GM18870 (cell line): Measurements from ENCODE around the gene ACTG1.

Source experiments
- ATAC-seq: cut with Tn5 transposase; IDR thresholded peaks from one replicate; pipeline ENCODE4 v1.9.1; 2021; ENCODE audit warnings: moderate library complexity; ENCODE audit not compliant: unreplicated experiment

Gene ACTG1

DNA sequence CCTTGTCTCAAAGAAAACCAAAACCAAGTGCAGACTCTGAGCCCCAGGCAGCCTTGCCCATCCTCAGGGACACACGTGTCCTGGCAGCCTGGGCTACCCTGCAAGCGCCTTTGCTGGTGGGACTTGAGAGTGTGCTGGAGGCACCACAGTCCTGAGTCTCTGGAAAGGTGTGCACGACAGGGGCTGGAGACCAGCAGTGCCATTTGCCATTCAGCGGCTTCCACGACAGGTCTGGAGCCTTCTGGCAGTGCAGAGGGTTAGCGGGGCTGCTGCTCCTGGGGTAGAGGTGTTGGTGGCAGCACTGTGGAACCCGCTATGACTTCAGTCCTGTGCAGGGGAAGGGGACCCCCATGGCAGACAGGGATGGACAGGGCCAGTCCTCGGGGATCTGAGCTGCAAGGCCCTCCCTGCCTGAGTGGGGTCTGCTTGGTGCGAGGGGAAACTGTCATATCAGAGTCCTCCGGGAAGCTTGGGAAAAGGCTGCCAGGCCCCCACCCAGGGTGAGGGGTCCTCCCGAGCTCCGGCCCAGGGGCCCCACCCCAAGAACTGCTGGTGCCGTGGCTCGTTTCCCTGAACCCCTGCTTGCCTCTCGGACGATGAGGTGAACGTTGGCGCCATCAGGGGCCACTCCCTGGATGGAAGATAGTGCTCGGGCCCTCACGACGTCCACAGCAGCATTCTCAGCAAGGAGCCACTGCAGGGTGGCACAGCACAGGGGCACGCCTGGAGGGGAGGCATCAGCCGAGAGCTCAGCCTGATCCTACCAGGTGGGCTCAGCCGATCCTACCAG is 32.8 kb upstream of the ACTG1 start:
- no peak for ATAC-seq

DNA sequence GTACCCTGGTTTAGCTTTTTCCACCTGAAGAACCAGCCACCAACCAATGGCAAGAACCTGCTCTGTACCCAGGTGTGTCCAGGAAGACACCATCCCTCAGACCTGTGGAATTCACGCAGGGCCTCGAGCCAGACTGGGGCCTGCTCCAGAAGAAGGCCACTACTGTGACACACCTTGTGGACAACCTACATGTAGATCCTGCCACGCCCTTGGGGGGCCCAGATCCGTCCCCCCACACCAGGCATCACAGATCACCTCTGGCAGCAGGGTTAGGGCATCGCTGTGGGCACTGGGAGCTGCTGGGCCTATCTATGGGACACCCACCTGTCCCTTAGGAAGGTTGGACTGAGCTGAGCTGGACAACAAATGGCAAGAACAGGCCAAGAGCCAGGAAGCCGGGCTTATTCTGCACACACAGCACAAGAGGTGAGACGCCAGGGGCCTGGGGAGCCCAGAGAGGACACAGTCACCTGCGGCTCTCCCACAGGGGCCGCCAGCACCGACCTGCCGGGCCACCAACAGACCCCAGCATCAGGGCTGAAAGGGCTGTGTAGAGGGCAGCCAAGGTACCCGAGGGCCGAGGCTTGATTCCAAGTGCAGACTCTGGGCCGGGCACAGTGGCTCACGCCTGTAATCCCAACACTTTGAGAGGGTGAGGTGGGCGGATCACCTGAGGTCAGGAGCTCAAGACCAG is 31.8 kb upstream of the ACTG1 start:
- no peak for ATAC-seq

DNA sequence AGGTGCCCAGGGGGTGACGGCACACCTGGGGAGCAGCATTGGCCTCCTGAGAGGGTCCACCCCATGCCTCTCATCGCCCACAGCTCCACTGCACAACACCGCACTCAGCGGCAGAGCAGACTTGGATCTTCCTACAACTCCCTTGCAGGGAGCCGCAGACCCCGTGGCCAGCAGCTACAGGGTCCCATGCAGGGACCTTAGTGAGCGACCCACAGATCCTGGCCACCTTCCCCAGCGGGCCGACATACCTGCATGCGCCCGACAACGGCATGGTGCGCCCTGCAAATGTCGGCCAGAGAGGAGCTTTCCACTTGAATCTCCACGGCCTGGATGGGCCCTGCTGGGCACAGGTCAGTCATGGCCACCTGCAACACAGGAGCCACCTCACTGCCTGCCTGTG is 31.2 kb upstream of the ACTG1 start:
- ATAC-seq = no peak

DNA sequence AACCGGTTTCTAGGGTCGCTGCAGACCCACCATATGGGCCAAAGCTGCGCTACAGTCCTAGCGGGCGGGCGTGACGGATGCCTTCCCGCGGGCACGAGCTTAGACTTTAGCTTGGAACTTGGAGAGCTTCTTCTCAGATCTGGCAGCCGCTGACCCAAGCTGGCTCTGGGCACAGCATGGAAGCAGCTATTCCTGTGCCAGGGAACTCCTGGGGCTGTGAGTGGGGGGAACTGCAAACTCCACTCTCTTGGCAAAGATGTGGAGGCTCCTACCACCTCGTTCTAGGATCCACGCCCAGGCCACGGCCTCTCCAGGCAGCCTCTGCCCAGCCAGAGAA is 30.7 kb upstream of the ACTG1 start:
- ATAC-seq = no peak

DNA sequence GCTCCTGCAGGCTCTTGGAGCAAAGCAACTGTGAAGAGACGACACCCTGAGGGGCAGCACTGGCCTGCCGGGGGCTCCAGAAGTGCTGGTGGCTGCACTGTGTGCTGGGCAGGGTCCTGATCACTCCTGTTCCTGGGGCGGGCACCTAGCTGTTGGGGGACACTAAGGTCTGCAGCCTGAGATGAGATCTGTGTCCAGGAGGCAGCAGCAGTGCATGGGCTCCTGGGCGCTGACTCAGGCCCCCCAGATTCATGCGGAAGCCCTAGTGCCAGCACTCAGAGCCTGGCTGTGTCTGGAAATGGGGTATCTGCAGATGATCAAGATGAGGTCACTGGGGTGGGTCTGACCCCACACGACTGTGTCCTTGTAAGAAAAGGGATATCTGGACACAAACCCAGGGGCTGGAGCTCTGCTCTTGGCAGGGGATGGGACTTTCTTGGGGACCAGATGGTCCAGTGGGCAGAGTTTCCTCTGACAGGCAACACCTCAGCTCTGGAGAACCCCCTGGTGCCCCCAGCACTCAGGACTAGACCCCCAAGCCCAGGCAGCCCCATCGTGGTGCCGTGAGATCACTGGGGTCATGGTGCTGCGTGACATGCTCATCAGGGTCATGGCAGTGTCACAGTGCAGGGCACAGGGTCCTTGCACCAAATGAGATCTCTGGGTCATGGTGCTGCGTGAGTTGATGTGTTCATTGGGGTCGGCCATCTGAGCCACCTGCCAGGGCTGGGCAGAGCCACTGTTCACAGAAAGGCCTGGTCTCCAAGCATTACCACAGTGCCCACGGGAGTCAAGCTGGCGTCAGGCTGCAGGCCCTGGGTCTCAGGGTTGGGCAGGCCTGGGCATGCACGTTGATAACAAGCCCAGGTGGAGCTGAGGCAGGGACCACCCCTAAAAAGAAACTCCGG is 30.1 kb upstream of the ACTG1 start:
- no peak for ATAC-seq

DNA sequence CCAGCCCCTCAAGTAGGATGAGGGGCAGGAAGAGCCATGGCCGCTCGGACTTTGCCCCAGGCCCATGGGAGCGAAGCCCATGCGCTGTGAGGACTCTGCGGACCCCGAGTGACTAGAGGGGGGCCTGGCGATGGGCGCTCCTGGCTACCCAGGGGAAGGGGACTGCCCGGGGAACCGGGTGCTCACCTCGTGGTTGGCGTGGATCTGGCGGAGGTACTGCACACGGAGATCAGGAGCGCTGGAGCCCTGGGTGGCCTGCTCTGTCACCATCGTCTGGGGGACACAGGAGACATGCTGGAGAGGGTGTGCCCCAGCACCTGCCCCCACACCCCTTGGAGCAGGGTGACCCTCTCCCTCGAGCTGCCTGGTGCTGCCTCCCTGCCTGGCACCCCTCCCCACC is 28.5 kb upstream of the ACTG1 start:
- ATAC-seq = no peak

DNA sequence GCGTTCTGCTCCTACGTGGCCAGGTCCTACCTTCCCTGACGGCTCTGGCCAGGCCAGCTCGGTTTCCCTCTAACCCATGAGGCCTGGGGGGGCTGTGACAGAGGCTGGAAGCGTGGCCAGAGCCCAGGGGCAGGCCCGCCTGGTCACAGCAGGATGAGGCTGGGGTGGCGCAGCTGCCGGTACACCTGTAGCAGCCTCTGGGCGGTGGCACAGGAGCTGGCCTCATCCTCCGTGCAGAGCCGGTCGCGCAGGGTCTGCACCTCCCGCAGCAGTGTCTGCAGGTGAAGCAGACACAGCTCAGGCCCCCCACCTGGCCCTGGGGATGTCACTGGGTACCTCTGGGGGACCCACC is 28.1 kb upstream of the ACTG1 start:
- ATAC-seq = no peak

DNA sequence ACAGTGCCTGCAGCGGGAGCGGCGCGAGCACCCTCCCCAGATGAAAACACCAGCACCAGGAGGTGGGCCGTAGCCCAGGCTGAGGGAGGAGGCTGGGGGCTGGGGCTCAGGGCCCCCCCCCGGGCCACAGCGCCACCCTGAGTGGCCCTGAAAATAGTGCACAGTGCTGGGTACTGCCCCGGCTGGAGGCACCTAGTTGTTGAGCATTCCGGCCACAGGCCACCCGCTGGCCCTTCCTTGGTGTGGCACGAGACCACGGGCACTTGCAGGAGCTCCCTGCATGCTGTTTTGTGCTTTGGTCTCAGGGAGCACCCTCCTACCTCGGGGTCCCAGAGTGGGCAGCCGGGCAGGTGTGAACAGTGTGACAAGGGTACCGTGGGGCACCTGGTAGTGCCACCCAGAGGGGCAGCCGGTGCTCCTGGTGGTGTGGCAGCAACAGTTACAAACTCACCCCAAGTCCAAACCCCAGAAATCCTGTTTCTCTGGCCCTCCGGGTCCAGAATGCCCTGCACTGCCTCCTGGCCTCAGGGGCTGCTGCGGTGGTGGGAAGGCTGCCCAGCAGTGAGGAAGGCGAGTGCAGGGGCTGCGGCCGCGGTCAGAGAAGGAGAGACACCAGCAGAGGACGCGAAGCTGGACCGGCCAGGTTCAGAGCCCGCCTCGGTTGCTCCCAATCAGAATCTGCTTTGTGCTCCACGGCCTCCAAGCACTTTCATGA is 27.5 kb upstream of the ACTG1 start:
- ATAC-seq = no peak

DNA sequence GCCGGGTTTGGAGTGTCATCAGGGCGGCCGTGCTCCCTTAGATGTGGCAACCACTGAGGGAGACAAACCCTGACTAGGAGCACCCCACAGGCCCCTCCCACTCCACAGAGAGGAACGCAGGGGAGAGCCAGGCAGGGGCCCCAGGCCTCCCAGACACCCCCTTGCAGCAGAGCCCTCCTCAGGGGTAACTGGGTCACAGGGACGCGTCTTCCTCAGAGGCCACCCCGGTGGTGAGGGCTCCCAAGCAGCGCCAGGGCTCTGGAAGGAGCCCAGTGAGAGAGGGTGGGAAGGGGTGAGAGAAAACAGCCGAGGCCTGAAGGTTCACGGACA is 26.9 kb upstream of the ACTG1 start:
- ATAC-seq = no peak

DNA sequence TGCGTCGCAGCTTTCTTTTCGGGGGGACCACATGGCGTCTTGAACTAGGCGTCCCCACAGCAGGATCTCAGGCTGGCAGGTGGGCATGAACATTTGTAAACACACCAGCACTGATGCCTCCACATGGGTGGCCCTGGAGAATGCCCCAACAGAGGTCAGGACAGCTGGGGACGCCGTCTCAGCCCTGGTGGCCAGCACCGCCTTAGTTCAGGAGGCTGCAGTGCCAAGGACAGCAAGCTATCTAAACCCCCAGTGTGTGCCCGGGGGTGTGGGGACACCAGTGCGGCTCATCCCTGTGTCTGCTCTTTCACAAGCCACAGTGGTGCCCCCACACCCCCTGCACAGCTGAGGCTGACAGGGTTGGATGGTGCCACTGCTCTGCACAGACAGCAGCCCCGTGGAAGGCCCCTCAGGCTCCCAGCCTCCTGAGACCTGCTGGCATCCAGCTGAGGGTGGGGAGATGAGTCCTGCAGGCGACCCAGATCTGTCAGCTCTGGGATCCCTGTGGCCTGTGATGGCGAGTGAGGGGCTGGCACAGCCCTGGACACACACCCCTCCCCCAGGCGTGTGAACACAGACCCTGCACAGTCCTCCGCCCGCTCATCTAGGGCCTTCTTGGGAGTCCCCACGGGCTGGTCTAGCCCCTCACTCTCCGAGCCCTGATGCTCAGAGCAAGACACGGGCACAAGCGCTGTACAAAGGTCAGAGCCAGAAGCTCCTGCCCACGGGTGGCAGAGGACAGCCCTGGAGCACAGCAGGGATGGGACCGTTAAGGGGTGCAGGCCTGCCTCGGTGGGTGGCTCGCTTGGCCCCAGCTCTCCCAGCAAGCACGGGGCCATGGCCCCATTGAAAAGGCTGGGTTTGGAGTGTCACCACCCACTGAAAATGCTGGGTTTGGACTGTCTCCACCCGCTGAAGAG is 26.3 kb upstream of the ACTG1 start:
- no peak for ATAC-seq

DNA sequence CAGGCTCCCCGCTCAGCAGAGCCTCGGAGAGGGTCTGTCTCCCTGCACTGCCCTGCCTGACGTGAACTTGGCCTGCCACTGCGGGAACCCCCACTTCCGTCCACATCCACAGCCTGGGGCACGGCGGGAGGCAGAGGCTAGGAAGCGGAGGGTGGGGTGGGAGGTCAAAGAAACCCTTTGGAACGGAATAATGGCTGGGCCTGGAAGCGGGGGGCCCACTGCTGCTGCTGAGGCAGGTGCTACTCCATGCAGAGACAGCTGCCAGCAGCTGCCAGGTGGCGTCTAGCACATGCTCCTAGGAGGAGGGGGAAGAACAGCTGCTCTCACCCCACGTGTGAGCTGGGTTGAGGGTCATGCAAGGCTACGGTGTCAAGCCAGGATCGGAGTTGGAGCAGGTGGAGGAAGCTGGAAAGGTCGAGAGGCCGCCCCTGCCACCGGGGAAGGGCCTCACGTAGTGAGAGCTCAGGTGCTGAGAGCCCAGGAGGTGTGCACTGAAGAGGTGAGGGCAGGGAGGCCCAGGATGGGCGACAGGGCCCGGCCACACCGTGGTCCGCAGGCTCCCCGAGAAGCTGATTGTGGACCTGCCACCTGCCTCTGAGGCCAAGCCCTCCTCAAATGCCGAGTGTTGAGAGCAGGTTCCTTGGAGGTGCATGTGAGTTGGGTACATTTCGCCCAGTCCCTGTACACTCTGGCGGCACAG is 25.4 kb upstream of the ACTG1 start:
- ATAC-seq = no peak

DNA sequence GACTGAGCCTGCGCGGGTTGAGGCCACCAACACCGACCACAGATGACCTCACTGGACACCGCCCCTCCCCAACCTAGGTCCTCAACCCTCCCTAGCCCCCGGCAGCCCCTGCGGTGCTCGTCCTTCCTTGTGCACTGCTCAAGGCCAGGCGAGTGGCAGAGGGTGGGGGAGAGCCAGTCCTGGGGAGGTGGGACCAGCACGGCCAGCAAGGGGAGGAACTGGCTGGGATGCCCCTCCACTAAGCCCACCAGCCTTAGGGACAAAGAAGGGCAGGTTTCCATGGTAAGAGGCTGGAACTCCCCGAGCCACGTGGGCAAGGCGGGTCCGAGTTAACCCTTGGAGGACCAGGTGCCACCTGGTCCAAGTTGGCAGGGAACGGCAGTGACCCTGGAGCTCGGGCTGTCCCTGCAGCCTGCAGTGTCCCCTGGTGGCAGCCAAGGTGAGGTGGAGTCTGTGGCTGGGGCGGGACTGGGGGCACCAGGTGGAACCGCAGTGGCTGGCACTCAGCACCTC is 24.8 kb upstream of the ACTG1 start:
- no peak for ATAC-seq

DNA sequence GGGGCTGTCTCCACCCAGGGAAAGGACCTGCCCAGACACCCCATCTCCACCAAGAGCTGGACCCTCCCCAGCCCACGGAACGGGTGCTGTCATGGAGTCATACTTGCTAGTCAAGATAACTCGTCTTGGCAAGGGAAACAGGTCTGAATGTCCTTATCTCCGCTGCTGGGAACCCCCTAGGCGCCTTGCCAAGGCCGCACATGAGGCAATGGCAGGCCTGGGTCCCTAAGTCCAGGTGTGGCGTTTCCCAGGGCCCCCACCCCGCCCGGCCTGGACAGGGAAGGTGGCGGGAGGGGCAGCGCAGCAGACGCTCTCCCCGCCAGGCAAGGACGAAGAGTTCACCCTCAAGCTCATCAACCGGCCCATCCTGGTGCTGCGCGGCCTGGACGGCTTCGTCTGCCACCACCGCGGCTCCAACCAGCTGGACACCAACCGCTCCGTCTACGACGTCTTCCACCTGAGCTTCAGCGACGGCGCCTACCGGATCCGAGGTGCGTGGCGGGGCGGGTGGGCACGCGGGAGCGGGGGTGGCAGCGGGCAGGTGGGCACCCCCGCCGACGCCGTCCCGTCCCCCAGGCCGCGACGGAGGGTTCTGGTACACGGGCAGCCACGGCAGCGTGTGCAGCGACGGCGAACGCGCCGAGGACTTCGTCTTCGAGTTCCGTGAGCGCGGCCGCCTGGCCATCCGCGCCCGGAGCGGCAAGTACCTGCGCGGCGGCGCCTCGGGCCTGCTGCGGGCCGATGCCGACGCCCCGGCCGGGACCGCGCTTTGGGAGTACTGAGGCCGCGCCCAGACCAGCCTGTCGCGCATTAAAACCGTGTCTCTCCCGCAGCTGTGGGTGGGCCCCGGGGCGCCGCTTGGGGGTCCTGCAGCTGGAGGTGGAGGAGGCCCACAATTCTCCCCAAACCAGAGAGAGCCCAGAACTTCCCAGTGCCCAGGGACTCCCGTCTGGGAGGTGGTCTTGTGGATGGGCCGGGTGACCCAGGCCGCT is 24.0 kb upstream of the ACTG1 start:
- no peak for ATAC-seq

DNA sequence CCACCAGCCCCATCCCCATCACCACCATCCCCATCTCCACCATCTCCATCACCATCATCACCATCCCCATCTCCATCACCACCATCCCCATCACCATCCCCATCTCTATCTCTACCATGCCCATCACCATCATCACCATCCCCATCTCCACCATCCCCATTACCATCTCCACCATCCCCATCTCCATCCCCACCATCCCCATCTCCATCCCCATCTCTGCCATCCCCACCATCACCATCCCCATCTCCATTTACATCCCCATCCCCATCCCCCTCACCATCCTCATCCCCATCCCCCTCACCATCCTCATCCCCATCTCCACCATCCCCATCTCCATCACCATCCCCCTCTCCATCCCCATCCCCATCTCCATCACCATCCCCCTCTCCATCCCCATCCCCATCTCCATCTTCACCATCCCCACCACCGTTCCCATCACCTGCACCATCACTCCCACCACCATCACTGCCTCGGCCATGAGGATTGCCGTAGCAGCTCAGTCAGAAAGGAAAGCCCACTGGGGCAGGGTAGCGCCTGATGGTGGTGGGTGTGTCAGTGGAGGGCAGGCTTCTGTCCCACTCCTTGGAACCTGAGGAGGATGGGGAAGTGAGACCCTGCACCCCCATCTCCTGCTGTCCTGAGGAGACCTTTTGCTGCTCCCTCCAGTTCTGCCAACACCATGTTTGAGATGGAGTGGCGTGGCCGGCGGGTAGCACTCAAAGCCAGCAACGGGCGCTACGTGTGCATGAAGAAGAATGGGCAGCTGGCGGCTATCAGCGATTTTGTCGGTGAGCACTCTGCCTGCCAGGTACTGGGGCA is 23.1 kb upstream of the ACTG1 start:
- ATAC-seq = no peak

DNA sequence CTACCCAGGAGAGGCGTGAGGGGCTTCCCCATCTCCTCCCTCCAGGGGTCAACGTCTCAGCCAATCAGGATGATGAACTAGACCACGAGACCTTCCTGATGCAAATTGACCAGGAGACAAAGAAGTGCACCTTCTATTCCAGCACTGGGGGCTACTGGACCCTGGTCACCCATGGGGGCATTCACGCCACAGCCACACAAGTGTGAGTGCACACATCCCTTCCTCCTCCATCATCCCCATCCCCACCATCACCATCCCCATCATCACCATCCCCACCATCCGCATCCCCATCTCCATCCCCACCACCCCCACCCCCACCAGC is 22.4 kb upstream of the ACTG1 start:
- no peak for ATAC-seq

DNA sequence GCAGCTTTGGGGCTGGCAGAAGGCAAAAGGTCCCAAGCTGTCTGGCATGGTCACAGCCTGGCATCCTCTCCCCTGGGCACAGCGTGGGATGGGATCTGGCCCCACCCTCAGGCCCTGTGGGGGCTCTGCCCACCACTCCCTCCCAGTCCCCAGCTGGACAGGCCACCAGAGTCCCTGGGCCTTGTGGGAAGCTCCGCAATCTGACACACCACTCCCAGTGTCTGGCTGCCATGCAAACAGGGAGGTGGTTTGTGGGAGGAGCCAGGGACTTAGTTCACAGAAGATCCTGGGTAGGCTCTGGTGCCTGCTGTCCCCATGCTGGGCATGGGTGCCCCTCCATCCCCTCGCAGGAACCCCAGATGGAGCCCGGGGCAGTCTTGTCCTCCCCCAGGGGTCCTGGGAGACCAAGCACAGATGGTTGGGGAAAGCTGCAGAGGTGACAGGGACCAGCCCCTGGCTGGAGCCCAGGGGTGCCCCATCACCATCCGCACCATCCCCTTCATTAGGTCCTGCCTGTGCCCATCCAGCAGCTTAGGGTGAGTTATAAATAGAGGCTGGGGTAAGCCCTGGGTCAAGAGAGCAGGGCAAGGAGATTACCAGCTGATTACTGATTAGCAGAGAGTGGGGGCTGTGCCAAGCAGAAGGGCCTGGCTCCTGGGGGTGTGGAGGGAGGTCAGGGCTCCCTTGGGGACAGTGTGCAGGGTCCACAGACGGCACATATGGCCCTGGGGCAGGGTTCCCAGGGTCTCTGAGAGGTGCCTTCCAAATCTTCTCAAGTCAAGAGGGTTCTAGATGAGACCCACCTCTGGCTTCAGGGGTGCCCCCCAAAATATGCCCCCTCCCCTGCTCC is 21.8 kb upstream of the ACTG1 start:
- ATAC-seq = no peak
